ENCODE data around the gene NTM.

The NTM gene

GRCh38 chr11:131858505-131858904 lies 488.1 kb downstream of the NTM start:
- no peak for DNase-seq (ENCODE audit: low read depth, low spot score)

GRCh38 chr11:131859538-131860210 lies 489.3 kb downstream of the NTM start:
- no peak for DNase-seq (ENCODE audit: low read depth, low spot score)

- DNase-seq (ENCODE audit: low read depth, low spot score), result no peak
These were observed 493.8 kb downstream of the NTM start for GRCh38 chr11:131864228-131864627.

- no peak for DNase-seq (ENCODE audit: low read depth, low spot score)
These were observed 495.4 kb downstream of the NTM start for GRCh38 chr11:131865860-131866259.

GRCh38 chr11:131866535-131867400 lies 496.4 kb downstream of the NTM start:
- DNase-seq (ENCODE audit: low read depth, low spot score), result no peak

- no peak for DNase-seq (ENCODE audit: low read depth, low spot score)
These were observed 497.2 kb downstream of the NTM start for GRCh38 chr11:131867457-131868257.

- DNase-seq (ENCODE audit: low read depth, low spot score), result no peak
These were observed 498.5 kb downstream of the NTM start for GRCh38 chr11:131868629-131869507.

GRCh38 chr11:131870305-131870704 lies 499.9 kb downstream of the NTM start:
- no peak for DNase-seq (ENCODE audit: low read depth, low spot score)

GRCh38 chr11:131871006-131871405 lies 500.6 kb downstream of the NTM start:
- DNase-seq (ENCODE audit: low read depth, low spot score), result no peak

GRCh38 chr11:131874070-131874469 lies 503.7 kb downstream of the NTM start:
- no peak for DNase-seq (ENCODE audit: low read depth, low spot score)

GRCh38 chr11:131875611-131876010 lies 505.2 kb downstream of the NTM start:
- no peak for DNase-seq (ENCODE audit: low read depth, low spot score)

- DNase-seq (ENCODE audit: low read depth, low spot score), result no peak
These were observed 507.0 kb downstream of the NTM start for GRCh38 chr11:131877246-131877942.

- DNase-seq (ENCODE audit: low read depth, low spot score), result no peak
These were observed 509.9 kb downstream of the NTM start for GRCh38 chr11:131880316-131880715.

GRCh38 chr11:131880976-131881375 lies 510.6 kb downstream of the NTM start:
- no peak for DNase-seq (ENCODE audit: low read depth, low spot score)

GRCh38 chr11:131883332-131883731 lies 512.9 kb downstream of the NTM start:
- no peak for DNase-seq (ENCODE audit: low read depth, low spot score)

- no peak for DNase-seq (ENCODE audit: low read depth, low spot score)
These were observed 514.2 kb downstream of the NTM start for GRCh38 chr11:131884461-131885073.

- DNase-seq (ENCODE audit: low read depth, low spot score), result no peak
These were observed 515.0 kb downstream of the NTM start for GRCh38 chr11:131885431-131885830.

GRCh38 chr11:131886201-131886600 lies 515.8 kb downstream of the NTM start:
- DNase-seq (ENCODE audit: low read depth, low spot score), result no peak

GRCh38 chr11:131888230-131888855 lies 517.9 kb downstream of the NTM start:
- DNase-seq (ENCODE audit: low read depth, low spot score), result no peak

- DNase-seq (ENCODE audit: low read depth, low spot score), result no peak
These were observed 518.7 kb downstream of the NTM start for GRCh38 chr11:131889146-131889577.

Measured in iPS DF 19.7 (cell line).